HG03342 (cell line): Measurements from ENCODE around the gene OR2F1.
"Not testable (repeated sequence)": the region's sequence is repeated elsewhere in the genome, so short reads cannot be mapped to it uniquely, and the experiment has no call there.

Experiments
- ATAC-seq: cut with Tn5 transposase; IDR thresholded peaks from one replicate; pipeline ENCODE4 v1.9.1; 2021; ENCODE audit warnings: mild to moderate bottlenecking, moderate library complexity; ENCODE audit not compliant: unreplicated experiment

OR2F1 gene

DNA sequence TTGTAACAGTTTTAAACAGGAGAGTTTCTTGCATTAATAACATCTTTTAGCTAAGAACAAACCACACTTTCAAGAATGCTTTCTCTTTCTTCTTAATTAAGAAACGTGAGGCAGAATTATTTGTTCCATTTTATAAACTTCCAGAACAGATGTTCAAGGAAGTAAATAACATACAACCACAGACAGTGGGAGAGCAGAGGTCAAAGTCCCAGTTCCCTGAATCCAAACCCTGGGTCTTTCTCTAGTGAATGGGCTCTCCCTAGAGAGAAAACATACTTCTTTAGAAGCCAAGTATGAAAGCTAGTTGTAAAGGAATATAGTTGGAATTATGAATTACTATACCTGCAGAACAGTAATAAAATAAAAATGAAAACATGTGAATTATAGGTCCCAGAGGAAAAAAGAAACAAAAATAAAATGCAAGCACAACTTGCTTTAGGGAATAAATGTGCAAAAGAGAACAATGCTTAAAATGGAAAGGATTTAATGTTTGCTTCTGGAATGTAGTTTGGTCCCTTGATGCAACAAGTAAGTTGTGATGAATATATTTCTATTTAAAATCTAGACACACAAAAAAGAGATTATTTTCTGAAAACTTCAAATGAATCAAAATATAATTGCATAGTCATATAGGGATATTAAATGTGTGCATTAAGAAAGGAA is 51.5 kb downstream of the OR2F1 start:
- no peak for ATAC-seq

DNA sequence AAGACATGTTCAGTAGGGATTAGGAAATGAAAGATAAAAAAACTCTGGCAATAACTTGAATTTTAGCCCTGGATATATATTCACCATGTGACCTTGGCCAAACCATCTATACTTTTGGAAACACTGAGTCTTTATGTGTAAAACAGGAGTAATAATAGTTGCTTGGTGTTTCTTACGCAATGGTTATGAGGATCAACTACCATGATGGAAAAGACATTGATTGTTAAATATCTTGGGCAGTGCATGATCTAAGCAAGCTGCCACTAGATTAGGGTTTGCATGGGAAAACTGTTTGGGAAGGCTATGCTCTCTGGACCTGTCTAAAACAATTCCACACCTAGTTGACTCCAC is 52.0 kb downstream of the OR2F1 start:
- ATAC-seq = no peak

DNA sequence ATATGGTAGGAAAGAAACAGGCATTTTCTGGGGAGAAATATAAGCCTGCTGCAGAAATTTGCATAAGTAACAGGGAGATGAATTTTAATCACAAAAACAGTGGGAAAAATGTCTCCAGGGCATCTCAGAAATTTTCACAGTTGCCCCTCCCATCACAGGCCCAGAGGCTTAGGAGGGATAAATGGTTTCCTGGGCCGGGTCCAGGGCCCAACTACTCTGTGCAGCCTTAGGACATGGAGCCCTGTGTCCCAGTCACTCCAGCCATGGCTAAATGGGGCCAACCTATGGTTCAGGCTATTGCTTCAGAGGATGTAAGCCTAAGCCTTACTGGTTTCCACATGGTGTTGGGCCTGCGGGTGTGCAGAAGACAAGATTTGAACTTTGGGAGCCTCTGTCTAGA is 54.7 kb downstream of the OR2F1 start:
- no peak for ATAC-seq

DNA sequence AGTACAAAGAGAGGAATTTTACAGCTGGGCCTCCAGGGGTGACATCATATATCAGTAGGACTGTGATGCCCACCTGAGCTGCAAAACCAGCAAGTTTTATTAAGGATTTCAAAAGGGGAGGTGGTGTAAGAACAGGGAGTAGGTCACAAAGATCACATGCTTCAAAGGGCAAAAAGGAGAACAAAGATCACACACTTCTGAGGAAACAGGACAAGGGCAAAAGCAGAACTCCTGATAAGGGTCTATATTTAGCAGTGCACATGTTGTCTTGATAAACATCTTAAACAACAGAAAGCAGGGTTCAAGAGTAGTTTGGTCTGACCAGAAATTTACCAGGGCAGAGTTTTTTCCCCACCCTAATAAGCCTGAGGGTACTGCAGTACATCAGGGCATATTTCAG is 55.4 kb downstream of the OR2F1 start:
- not testable (repeated sequence) for ATAC-seq

DNA sequence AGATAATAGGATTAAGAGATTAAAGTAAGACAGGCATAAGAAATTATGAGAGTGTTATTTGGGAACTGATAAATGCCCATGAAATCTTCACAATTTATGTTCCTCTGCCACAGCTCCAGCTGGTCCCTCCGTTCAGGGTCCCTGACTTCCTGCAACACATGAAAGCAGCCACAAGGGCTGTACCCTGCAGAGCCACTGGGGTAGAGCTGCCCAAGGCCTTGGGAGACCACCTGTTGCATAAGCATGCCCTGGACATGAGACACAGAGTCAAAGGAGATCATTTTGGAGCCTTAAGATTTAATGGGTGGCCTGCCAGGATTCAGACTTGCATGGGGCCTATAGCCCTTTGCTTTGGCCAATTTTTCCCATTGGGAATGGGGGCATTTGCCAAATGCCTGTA is 56.2 kb downstream of the OR2F1 start:
- not testable (repeated sequence) for ATAC-seq

DNA sequence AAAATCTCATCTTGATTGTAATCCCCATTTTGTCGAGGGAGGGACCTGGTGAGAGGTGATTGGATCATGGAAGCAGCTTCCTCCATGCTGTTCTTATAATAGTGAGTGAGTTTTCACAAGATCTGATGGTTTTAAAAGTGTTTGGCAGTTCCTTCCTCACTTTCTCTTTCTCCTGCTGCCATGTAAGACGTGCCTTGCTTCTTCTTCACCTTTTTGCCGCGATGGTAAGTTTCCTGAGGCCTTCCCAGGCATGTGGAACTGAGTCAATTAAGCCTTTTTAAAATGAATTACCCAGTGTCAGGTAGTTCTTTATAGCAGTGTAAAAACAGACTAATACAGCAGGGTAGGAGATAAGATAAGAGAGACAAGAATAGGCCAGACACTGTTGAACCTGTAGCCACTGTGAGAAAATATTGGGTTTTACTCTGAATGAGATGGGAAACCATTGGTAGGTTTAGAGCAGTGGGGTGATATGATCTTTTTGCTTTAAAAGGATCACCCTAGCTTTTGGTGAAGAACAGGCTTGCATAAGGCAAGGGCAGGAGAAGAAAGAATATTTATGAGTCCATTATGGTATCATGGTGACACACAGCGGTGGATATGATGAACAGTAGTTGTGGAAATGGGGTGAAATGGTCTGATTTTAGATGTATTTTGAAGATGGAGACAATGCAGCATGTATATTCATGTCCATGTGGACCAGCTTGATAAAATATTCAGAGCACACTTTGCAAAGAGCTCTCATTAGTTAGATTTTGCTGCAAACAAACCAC is 57.0 kb downstream of the OR2F1 start:
- no peak for ATAC-seq
